K562 (cell line): ENCODE data around the gene INTS12.

Experiments used
- CHCHD3 ChIP-seq: fragments of 250-450 bp; sonication (Bioruptor Pico); IDR thresholded peaks from 2 replicates; pipeline ENCODE4 v2.1.2; 2022; ENCODE audit warnings: mild to moderate bottlenecking
- CTCF ChIP-seq, 3 experiments: IDR thresholded peaks in 2 of 3; conservative IDR thresholded peaks in 1 of 3; 2 replicates each; pipeline ENCODE4 v1.5.1; 2011 to 2012; ENCODE audit warnings: low read length in 3 of 3, mild to moderate bottlenecking in 3 of 3, control low read depth in 2 of 3, improper control_type of control experiment in 1 of 3, inconsistent platforms in 1 of 3, low read depth in 1 of 3, mixed read lengths in 1 of 3, moderate library complexity in 1 of 3; ENCODE audit not compliant: insufficient read depth in 2 of 3
- MTA2 ChIP-seq: fragments of 450-650 bp; IDR thresholded peaks from 2 replicates; pipeline ENCODE4 v1.6.1; 2016; ENCODE audit warnings: low read depth
- POLR2A ChIP-seq: fragments of 450-650 bp; conservative IDR thresholded peaks from 2 replicates; pipeline ENCODE4 v1.6.1; 2016
- RFX1 ChIP-seq: fragments of 450-650 bp; IDR thresholded peaks from 2 replicates; pipeline ENCODE4 v1.6.1; 2016; ENCODE audit warnings: mild to moderate bottlenecking, moderate library complexity
- U2AF1 ChIP-seq: fragments of 200-400 bp; formaldehyde crosslinking; optimal IDR thresholded peaks from 2 replicates; pipeline ENCODE3; 2017; ENCODE audit warnings: mild to moderate bottlenecking, low read depth, low read length, moderate library complexity
- ZBTB49 ChIP-seq: sonication (generic); formaldehyde crosslinking; IDR thresholded peaks from 2 replicates; pipeline ENCODE4 v1.8.0; 2022; ENCODE audit warnings: missing genetic modification reagents, mild to moderate bottlenecking, borderline replicate concordance
- ZNF217 ChIP-seq: sonication (generic); formaldehyde crosslinking; IDR thresholded peaks from 2 replicates; pipeline ENCODE4 v1.8.0; 2022; ENCODE audit warnings: mild to moderate bottlenecking, missing genetic modification reagents
- ZNF449 ChIP-seq: fragments of 250-450 bp; sonication (Bioruptor Pico); IDR thresholded peaks from 2 replicates; pipeline ENCODE4 v1.8.0; 2022; ENCODE audit warnings: moderate library complexity, mild to moderate bottlenecking, inconsistent platforms

- no peak for TF ChIP-seq ZBTB49 (CRISPR knock-in tag)
- TF ChIP-seq CHCHD3 (CRISPR knock-in tag), result no peak
- TF ChIP-seq U2AF1, result no peak
- TF ChIP-seq MTA2, result no peak
- TF ChIP-seq CTCF (IDR thresholded peaks at IDR 0.05 in 2 of 3, conservative IDR thresholded peaks at IDR 0.05 in 1 of 3; ENCODE audit: insufficient read depth in 2 of 3, low read depth in 1 of 3, low read length in 3 of 3), result no peak
- TF ChIP-seq POLR2A, result no peak
- no peak for TF ChIP-seq ZNF217 (CRISPR knock-in tag)
- TF ChIP-seq ZNF449 (CRISPR knock-in tag), result no peak
- TF ChIP-seq RFX1, result no peak
Observed at GRCh38 chr4:105748222-105748621, 39.7 kb upstream of the INTS12 start.
